Skeletal muscle cell (primary cell): ENCODE measurements around the gene ANKFN1.

Source experiments
- DNase-seq: peaks from one replicate; pipeline ENCODE4 v3.0.0-alpha.2; 2010; ENCODE audit warnings: low read depth
- H3K4me3 ChIP-seq: 2 replicates; pipeline ENCODE4 v1.5.1; 2011; ENCODE audit warnings: low read depth, mild to moderate bottlenecking, control low read depth, low read length, moderate library complexity

The ANKFN1 gene

GRCh38 chr17:56314984-56315602 is 161.8 kb downstream of the ANKFN1 start:
- DNase-seq: no peak
- H3K4me3 ChIP-seq: no peak overlapping the region

GRCh38 chr17:56316604-56317003 is 163.3 kb downstream of the ANKFN1 start:
- no peak for DNase-seq
- no peak overlapping the region for H3K4me3 ChIP-seq

- no peak overlapping the region for H3K4me3 ChIP-seq
- no peak for DNase-seq
These were observed 164.3 kb downstream of the ANKFN1 start for GRCh38 chr17:56317351-56318208.

GRCh38 chr17:56319531-56319930 is 166.3 kb downstream of the ANKFN1 start:
- H3K4me3 ChIP-seq: no peak overlapping the region
- DNase-seq: no peak

GRCh38 chr17:56320443-56320842 is 167.2 kb downstream of the ANKFN1 start:
- H3K4me3 ChIP-seq: no peak overlapping the region
- no peak for DNase-seq

GRCh38 chr17:56322991-56323390 is 169.7 kb downstream of the ANKFN1 start:
- no peak for DNase-seq
- H3K4me3 ChIP-seq: no peak overlapping the region

- DNase-seq: no peak
- H3K4me3 ChIP-seq: no peak overlapping the region
These were observed 171.4 kb downstream of the ANKFN1 start for GRCh38 chr17:56324676-56325075.

GRCh38 chr17:56325313-56326000 is 172.2 kb downstream of the ANKFN1 start:
- H3K4me3 ChIP-seq: no peak overlapping the region
- DNase-seq: no peak

- no peak for DNase-seq
These were observed 172.7 kb downstream of the ANKFN1 start for GRCh38 chr17:56326001-56326359.

GRCh38 chr17:56347639-56348038 is 194.4 kb downstream of the ANKFN1 start:
- no peak overlapping the region for H3K4me3 ChIP-seq
- DNase-seq: peak; percentile 39

More at GRCh38 chr17:56326001-56326359, 172.7 kb downstream of the ANKFN1 start:
- no peak overlapping the region for H3K4me3 ChIP-seq

GRCh38 chr17:56350592-56350991 is 197.3 kb downstream of the ANKFN1 start:
- DNase-seq: no peak
- H3K4me3 ChIP-seq: no peak overlapping the region

- DNase-seq: no peak
- H3K4me3 ChIP-seq: no peak overlapping the region
These were observed 198.4 kb downstream of the ANKFN1 start for GRCh38 chr17:56351675-56352074.

- no peak overlapping the region for H3K4me3 ChIP-seq
- DNase-seq: peak; percentile 9
These were observed 205.4 kb downstream of the ANKFN1 start for GRCh38 chr17:56358651-56359050.

- H3K4me3 ChIP-seq: no peak overlapping the region
These were observed 206.2 kb downstream of the ANKFN1 start for GRCh38 chr17:56359518-56359917.

GRCh38 chr17:56367366-56367765 is 214.1 kb downstream of the ANKFN1 start:
- no peak overlapping the region for H3K4me3 ChIP-seq
- no peak for DNase-seq

More at GRCh38 chr17:56359518-56359917, 206.2 kb downstream of the ANKFN1 start:
- no peak for DNase-seq

- no peak overlapping the region for H3K4me3 ChIP-seq
- DNase-seq: no peak
These were observed 220.9 kb downstream of the ANKFN1 start for GRCh38 chr17:56373981-56374833.

- no peak for DNase-seq
- no peak overlapping the region for H3K4me3 ChIP-seq
These were observed 236.1 kb downstream of the ANKFN1 start for GRCh38 chr17:56389356-56389755.

- no peak overlapping the region for H3K4me3 ChIP-seq
- peak; percentile 1 for DNase-seq
These were observed 239.0 kb downstream of the ANKFN1 start for GRCh38 chr17:56392321-56392720.

GRCh38 chr17:56393156-56393555 is 239.9 kb downstream of the ANKFN1 start:
- no peak for DNase-seq
- no peak overlapping the region for H3K4me3 ChIP-seq
